ENCODE measurements around the gene HOXC10.
A peak's percentile ranks its signal among the peaks of the same experiment; 100 is the strongest.

The HOXC10 gene

DNA sequence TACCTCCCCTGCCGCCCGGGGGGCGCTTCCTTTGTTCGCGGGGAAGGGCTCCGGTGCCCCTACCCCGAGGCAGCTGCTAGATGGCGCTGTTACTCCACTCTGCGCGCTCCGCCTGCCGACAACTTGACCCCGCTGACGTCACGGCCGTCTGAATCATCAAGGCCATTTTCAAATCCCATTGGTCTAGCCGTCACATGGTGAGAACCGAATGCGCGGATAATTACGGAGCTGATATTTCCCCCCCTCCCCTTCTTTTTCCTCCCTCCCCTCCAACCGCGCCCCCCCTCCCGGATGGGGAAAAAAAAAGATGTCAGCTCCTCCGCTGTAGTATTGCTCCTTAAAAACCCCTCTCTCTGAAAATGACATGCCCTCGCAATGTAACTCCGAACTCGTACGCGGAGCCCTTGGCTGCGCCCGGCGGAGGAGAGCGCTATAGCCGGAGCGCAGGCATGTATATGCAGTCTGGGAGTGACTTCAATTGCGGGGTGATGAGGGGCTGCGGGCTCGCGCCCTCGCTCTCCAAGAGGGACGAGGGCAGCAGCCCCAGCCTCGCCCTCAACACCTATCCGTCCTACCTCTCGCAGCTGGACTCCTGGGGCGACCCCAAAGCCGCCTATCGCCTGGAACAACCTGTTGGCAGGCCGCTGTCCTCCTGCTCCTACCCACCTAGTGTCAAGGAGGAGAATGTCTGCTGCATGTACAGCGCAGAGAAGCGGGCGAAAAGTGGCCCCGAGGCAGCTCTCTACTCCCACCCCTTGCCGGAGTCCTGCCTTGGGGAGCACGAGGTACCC is at the start of gene HOXC10:
Gene HOXC10 (plus strand): TSS at position 246 of the 791 bp plus-strand sequence. CDS start 114 bp downstream, at position 360.
- no CpG with 5 or more reads among the region's 55 CpGs for WGBS (ENCODE audit: insufficient coverage, insufficient read length)
- no peak within 1 kb of the TSS for H3K27ac ChIP-seq (ENCODE audit: low read length)
- H3K27me3 ChIP-seq (ENCODE audit: control insufficient read depth, insufficient read depth, low read length) = peaks cover 94% of the 10 kb centered on the region
- H3K36me3 ChIP-seq (ENCODE audit: control insufficient read depth, insufficient read depth, low read length) = no peaks in the 10 kb centered on the region; the same call in 1 of the 2 replicates
- H3K4me1 ChIP-seq (ENCODE audit: control insufficient read depth, insufficient read depth, low read length) = peaks cover 3% of the 10 kb centered on the region
- DNase-seq (ENCODE audit: low read depth, low spot score) = peak; percentile 87
- no peaks in the 10 kb centered on the region for H3K9me3 ChIP-seq (ENCODE audit: control insufficient read depth, insufficient read depth, low read length)
- H3K4me3 ChIP-seq (ENCODE audit: low read length) = no peak within 1 kb of the TSS

DNA sequence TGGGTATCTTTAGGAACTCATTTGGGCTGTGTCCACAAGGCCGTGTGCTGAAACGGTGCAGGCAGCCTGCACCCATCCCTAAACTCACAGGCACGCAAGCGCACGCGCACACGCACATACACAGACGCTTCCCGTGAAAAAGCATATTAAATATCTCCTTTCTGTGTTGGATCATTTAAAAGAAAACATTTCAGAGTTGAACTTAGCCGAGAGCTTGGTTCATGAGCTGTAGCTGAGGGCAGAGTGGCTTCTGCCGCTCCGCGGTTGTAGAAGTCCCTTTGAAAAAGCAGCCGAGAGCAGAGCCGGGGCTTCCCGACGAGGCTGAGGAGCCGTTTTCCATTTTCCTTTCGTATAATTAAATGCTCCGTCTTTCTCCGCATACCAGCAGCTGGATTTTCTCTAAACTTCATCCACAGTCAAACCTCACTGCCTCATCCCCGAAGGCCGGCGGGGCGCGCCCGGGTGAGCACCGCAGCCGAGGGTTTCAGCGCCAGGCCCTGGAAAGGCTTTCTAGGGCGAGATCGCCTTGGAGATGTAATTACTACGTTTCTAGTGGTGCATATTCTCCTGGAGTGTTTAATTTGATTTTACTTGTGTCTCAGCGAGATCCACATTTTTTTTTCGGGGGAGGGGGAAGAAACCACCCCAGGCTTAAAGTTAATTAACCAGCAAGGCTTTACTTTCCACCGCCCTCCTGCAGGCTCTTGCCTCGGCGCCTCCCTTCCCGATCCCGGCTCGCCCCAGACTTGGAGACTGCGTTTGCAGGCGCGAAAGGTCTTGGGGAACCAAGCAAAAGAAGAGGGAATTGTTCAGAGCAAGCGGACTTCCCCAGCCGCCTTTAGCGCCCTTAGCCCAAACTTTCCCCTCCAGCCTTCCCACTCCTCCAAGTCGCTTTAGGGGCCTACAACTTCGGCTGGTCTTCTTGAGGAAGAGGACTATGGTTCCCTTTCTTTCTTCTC is 49.3 kb upstream of the HOXC10 start:
- no peak overlapping the region for H3K4me3 ChIP-seq (ENCODE audit: low read length)
- 0 out of 2 replicates have a peak, but pooled peaks cover 1% of the 10 kb centered on the region for H3K4me1 ChIP-seq (ENCODE audit: control insufficient read depth, insufficient read depth, low read length)
- no peaks in the 10 kb centered on the region for H3K36me3 ChIP-seq (ENCODE audit: control insufficient read depth, insufficient read depth, low read length)
- no peak for DNase-seq (ENCODE audit: low read depth, low spot score)
- no peak overlapping the region for H3K27ac ChIP-seq (ENCODE audit: low read length)
- no CpG with 5 or more reads among the region's 49 CpGs for whole genome bisulfite sequencing (ENCODE audit: insufficient coverage, insufficient read length)
- peaks cover 92% of the 10 kb centered on the region for H3K27me3 ChIP-seq (ENCODE audit: control insufficient read depth, insufficient read depth, low read length)
- no peaks in the 10 kb centered on the region for H3K9me3 ChIP-seq (ENCODE audit: control insufficient read depth, insufficient read depth, low read length)

GRCh38 chr12:53937099-53937498 is 47.8 kb upstream of the HOXC10 start:
- no peak for DNase-seq (ENCODE audit: low read depth, low spot score)
- H3K4me1 ChIP-seq (ENCODE audit: control insufficient read depth, insufficient read depth, low read length) = 0 out of 2 replicates have a peak, but pooled peaks cover 1% of the 10 kb centered on the region
- peaks cover 92% of the 10 kb centered on the region for H3K27me3 ChIP-seq (ENCODE audit: control insufficient read depth, insufficient read depth, low read length)
- WGBS (ENCODE audit: insufficient coverage, insufficient read length) = no CpG with 5 or more reads among the region's 12 CpGs
- no peak overlapping the region for H3K4me3 ChIP-seq (ENCODE audit: low read length)
- H3K36me3 ChIP-seq (ENCODE audit: control insufficient read depth, insufficient read depth, low read length) = no peaks in the 10 kb centered on the region
- no peak overlapping the region for H3K27ac ChIP-seq (ENCODE audit: low read length)
- no peaks in the 10 kb centered on the region for H3K9me3 ChIP-seq (ENCODE audit: control insufficient read depth, insufficient read depth, low read length)

GRCh38 chr12:53937596-53938325 is 47.2 kb upstream of the HOXC10 start:
- no CpG with 5 or more reads among the region's 23 CpGs for WGBS (ENCODE audit: insufficient coverage, insufficient read length)
- Histone ChIP-seq H3K4me3 (ENCODE audit: low read length) (no peak overlapping the region), H3K27me3 (ENCODE audit: control insufficient read depth, insufficient read depth, low read length) (peaks cover 90% of the 10 kb centered on the region), H3K9me3 (ENCODE audit: control insufficient read depth, insufficient read depth, low read length) (no peaks in the 10 kb centered on the region), H3K4me1 (ENCODE audit: control insufficient read depth, insufficient read depth, low read length) (0 out of 2 replicates have a peak, but pooled peaks cover 1% of the 10 kb centered on the region), H3K27ac (ENCODE audit: low read length) (no peak overlapping the region), H3K36me3 (ENCODE audit: control insufficient read depth, insufficient read depth, low read length) (no peaks in the 10 kb centered on the region)
- no peak for DNase-seq (ENCODE audit: low read depth, low spot score)

- no peaks in the 10 kb centered on the region for H3K36me3 ChIP-seq (ENCODE audit: control insufficient read depth, insufficient read depth, low read length)
- peaks cover 85% of the 10 kb centered on the region for H3K27me3 ChIP-seq (ENCODE audit: control insufficient read depth, insufficient read depth, low read length)
- H3K27ac ChIP-seq (ENCODE audit: low read length) = no peak within 1 kb of the TSS
- peak; percentile 85 for DNase-seq (ENCODE audit: low read depth, low spot score)
- H3K9me3 ChIP-seq (ENCODE audit: control insufficient read depth, insufficient read depth, low read length) = no peaks in the 10 kb centered on the region
- 0 out of 2 replicates have a peak, but pooled peaks cover 1% of the 10 kb centered on the region for H3K4me1 ChIP-seq (ENCODE audit: control insufficient read depth, insufficient read depth, low read length)
- no CpG with 5 or more reads among the region's 56 CpGs for WGBS (ENCODE audit: insufficient coverage, insufficient read length)
- no peak within 1 kb of the TSS for H3K4me3 ChIP-seq (ENCODE audit: low read length)
Measured at GRCh38 chr12:53938326-53939140, 46.4 kb upstream of the HOXC10 start, which contains the start of gene HOXC13. Gene HOXC13, plus strand, starts transcription at chr12:53938831. Its CDS starts 76 bp downstream, at chr12:53938907.

- no peak for DNase-seq (ENCODE audit: low read depth, low spot score)
- Histone ChIP-seq H3K4me1 (ENCODE audit: control insufficient read depth, insufficient read depth, low read length) (0 out of 2 replicates have a peak, but pooled peaks cover 1% of the 10 kb centered on the region), H3K27ac (ENCODE audit: low read length) (no peak overlapping the region), H3K9me3 (ENCODE audit: control insufficient read depth, insufficient read depth, low read length) (no peaks in the 10 kb centered on the region), H3K36me3 (ENCODE audit: control insufficient read depth, insufficient read depth, low read length) (no peaks in the 10 kb centered on the region), H3K4me3 (ENCODE audit: low read length) (no peak overlapping the region), H3K27me3 (ENCODE audit: control insufficient read depth, insufficient read depth, low read length) (peaks cover 85% of the 10 kb centered on the region)
- WGBS (ENCODE audit: insufficient coverage, insufficient read length) = no CpG with 5 or more reads among the region's 91 CpGs
Measured at GRCh38 chr12:53939141-53940108, 45.5 kb upstream of the HOXC10 start.

- Histone ChIP-seq H3K4me1 (ENCODE audit: control insufficient read depth, insufficient read depth, low read length) (0 out of 2 replicates have a peak, but pooled peaks cover 1% of the 10 kb centered on the region), H3K4me3 (ENCODE audit: low read length) (no peak overlapping the region), H3K27ac (ENCODE audit: low read length) (no peak overlapping the region), H3K36me3 (ENCODE audit: control insufficient read depth, insufficient read depth, low read length) (no peaks in the 10 kb centered on the region), H3K27me3 (ENCODE audit: control insufficient read depth, insufficient read depth, low read length) (peaks cover 85% of the 10 kb centered on the region), H3K9me3 (ENCODE audit: control insufficient read depth, insufficient read depth, low read length) (no peaks in the 10 kb centered on the region)
- no peak for DNase-seq (ENCODE audit: low read depth, low spot score)
- no CpG with 5 or more reads among the region's 9 CpGs for WGBS (ENCODE audit: insufficient coverage, insufficient read length)
Measured at GRCh38 chr12:53940443-53941014, 44.4 kb upstream of the HOXC10 start.

DNA sequence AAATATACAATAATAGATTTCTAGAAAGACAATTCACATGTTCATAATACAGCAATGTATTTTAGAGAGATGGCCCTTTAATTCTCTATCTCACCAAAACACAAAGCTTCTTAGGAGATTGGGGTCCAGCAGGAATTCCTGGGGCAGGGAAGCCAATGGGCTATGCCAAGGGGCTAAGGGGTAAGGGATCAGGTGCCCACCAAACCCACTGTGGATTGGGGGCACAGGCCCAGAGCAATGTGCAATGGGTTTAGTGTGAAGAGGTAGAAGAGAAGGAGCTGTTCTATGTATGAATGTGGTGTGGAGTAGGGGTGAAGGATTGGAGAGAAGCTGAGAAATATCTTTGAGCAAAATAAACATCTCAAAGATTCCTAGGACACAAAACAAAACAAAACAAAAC is 43.8 kb upstream of the HOXC10 start:
- Histone ChIP-seq H3K27me3 (ENCODE audit: control insufficient read depth, insufficient read depth, low read length) (peaks cover 85% of the 10 kb centered on the region), H3K9me3 (ENCODE audit: control insufficient read depth, insufficient read depth, low read length) (no peaks in the 10 kb centered on the region), H3K4me1 (ENCODE audit: control insufficient read depth, insufficient read depth, low read length) (0 out of 2 replicates have a peak, but pooled peaks cover 1% of the 10 kb centered on the region), H3K36me3 (ENCODE audit: control insufficient read depth, insufficient read depth, low read length) (no peaks in the 10 kb centered on the region), H3K4me3 (ENCODE audit: low read length) (no peak overlapping the region), H3K27ac (ENCODE audit: low read length) (no peak overlapping the region)
- no peak for DNase-seq (ENCODE audit: low read depth, low spot score)
